ENCODE results near the gene TRABD2A.

TRABD2A gene

GRCh38 chr2:84836215-84836614, 44.7 kb downstream of the TRABD2A start:
- Histone ChIP-seq H3K4me1 (ENCODE audit: control insufficient read depth, insufficient read depth, low read length) (no peaks in the 10 kb centered on the region), H3K9ac (ENCODE audit: low read length) (no peak overlapping the region), H3K27ac (ENCODE audit: low read depth, low read length) (no peak overlapping the region), H3K4me3 (ENCODE audit: low read length) (no peak overlapping the region), H3K27me3 (ENCODE audit: control insufficient read depth, insufficient read depth, low read length) (no peaks in the 10 kb centered on the region), H3K36me3 (ENCODE audit: control insufficient read depth, insufficient read depth, low read length) (no peaks in the 10 kb centered on the region)

GRCh38 chr2:84833481-84834150, 47.3 kb downstream of the TRABD2A start:
- Histone ChIP-seq H3K9ac (ENCODE audit: low read length) (no peak overlapping the region), H3K4me3 (ENCODE audit: low read length) (no peak overlapping the region), H3K27ac (ENCODE audit: low read depth, low read length) (no peak overlapping the region), H3K4me1 (ENCODE audit: control insufficient read depth, insufficient read depth, low read length) (no peaks in the 10 kb centered on the region), H3K27me3 (ENCODE audit: control insufficient read depth, insufficient read depth, low read length) (peaks cover 2% of the 10 kb centered on the region), H3K36me3 (ENCODE audit: control insufficient read depth, insufficient read depth, low read length) (no peaks in the 10 kb centered on the region)

GRCh38 chr2:84832772-84833461, 48.0 kb downstream of the TRABD2A start:
- Histone ChIP-seq H3K4me3 (ENCODE audit: low read length) (no peak overlapping the region), H3K27me3 (ENCODE audit: control insufficient read depth, insufficient read depth, low read length) (peaks cover 2% of the 10 kb centered on the region), H3K4me1 (ENCODE audit: control insufficient read depth, insufficient read depth, low read length) (no peaks in the 10 kb centered on the region), H3K36me3 (ENCODE audit: control insufficient read depth, insufficient read depth, low read length) (no peaks in the 10 kb centered on the region), H3K27ac (ENCODE audit: low read depth, low read length) (no peak overlapping the region), H3K9ac (ENCODE audit: low read length) (no peak overlapping the region)

- Histone ChIP-seq H3K4me3 (ENCODE audit: low read length) (no peak overlapping the region), H3K9ac (ENCODE audit: low read length) (no peak overlapping the region), H3K4me1 (ENCODE audit: control insufficient read depth, insufficient read depth, low read length) (no peaks in the 10 kb centered on the region), H3K36me3 (ENCODE audit: control insufficient read depth, insufficient read depth, low read length) (no peaks in the 10 kb centered on the region), H3K27me3 (ENCODE audit: control insufficient read depth, insufficient read depth, low read length) (peaks cover 2% of the 10 kb centered on the region), H3K27ac (ENCODE audit: low read depth, low read length) (no peak overlapping the region)
Measured at GRCh38 chr2:84830758-84831500, 50.0 kb downstream of the TRABD2A start.

GRCh38 chr2:84830095-84830494, 50.8 kb downstream of the TRABD2A start:
- no peaks in the 10 kb centered on the region for H3K4me1 ChIP-seq (ENCODE audit: control insufficient read depth, insufficient read depth, low read length)
- no peak overlapping the region for H3K4me3 ChIP-seq (ENCODE audit: low read length)
- H3K27me3 ChIP-seq (ENCODE audit: control insufficient read depth, insufficient read depth, low read length): peaks cover 2% of the 10 kb centered on the region
- no peak overlapping the region for H3K27ac ChIP-seq (ENCODE audit: low read depth, low read length)
- no peak overlapping the region for H3K9ac ChIP-seq (ENCODE audit: low read length)
- H3K36me3 ChIP-seq (ENCODE audit: control insufficient read depth, insufficient read depth, low read length): no peaks in the 10 kb centered on the region

GRCh38 chr2:84829693-84830092, 51.2 kb downstream of the TRABD2A start:
- H3K4me1 ChIP-seq (ENCODE audit: control insufficient read depth, insufficient read depth, low read length): no peaks in the 10 kb centered on the region
- no peaks in the 10 kb centered on the region for H3K36me3 ChIP-seq (ENCODE audit: control insufficient read depth, insufficient read depth, low read length)
- peaks cover 2% of the 10 kb centered on the region for H3K27me3 ChIP-seq (ENCODE audit: control insufficient read depth, insufficient read depth, low read length)
- no peak overlapping the region for H3K27ac ChIP-seq (ENCODE audit: low read depth, low read length)
- no peak overlapping the region for H3K9ac ChIP-seq (ENCODE audit: low read length)
- no peak overlapping the region for H3K4me3 ChIP-seq (ENCODE audit: low read length)

GRCh38 chr2:84827978-84828575, 52.8 kb downstream of the TRABD2A start:
- Histone ChIP-seq H3K27ac (ENCODE audit: low read depth, low read length) (no peak overlapping the region), H3K4me3 (ENCODE audit: low read length) (no peak overlapping the region), H3K36me3 (ENCODE audit: control insufficient read depth, insufficient read depth, low read length) (no peaks in the 10 kb centered on the region), H3K4me1 (ENCODE audit: control insufficient read depth, insufficient read depth, low read length) (no peaks in the 10 kb centered on the region), H3K9ac (ENCODE audit: low read length) (no peak overlapping the region), H3K27me3 (ENCODE audit: control insufficient read depth, insufficient read depth, low read length) (peaks cover 2% of the 10 kb centered on the region)

GRCh38 chr2:84823788-84824187, 57.1 kb downstream of the TRABD2A start:
- H3K27ac ChIP-seq (ENCODE audit: low read depth, low read length): no peak overlapping the region
- H3K4me1 ChIP-seq (ENCODE audit: control insufficient read depth, insufficient read depth, low read length): no peaks in the 10 kb centered on the region
- no peak overlapping the region for H3K9ac ChIP-seq (ENCODE audit: low read length)
- no peaks in the 10 kb centered on the region for H3K36me3 ChIP-seq (ENCODE audit: control insufficient read depth, insufficient read depth, low read length)
- no peaks in the 10 kb centered on the region for H3K27me3 ChIP-seq (ENCODE audit: control insufficient read depth, insufficient read depth, low read length)
- no peak overlapping the region for H3K4me3 ChIP-seq (ENCODE audit: low read length)

GRCh38 chr2:84823229-84823628, 57.7 kb downstream of the TRABD2A start:
- no peaks in the 10 kb centered on the region for H3K27me3 ChIP-seq (ENCODE audit: control insufficient read depth, insufficient read depth, low read length)
- no peak overlapping the region for H3K9ac ChIP-seq (ENCODE audit: low read length)
- no peaks in the 10 kb centered on the region for H3K36me3 ChIP-seq (ENCODE audit: control insufficient read depth, insufficient read depth, low read length)
- H3K27ac ChIP-seq (ENCODE audit: low read depth, low read length): no peak overlapping the region
- H3K4me1 ChIP-seq (ENCODE audit: control insufficient read depth, insufficient read depth, low read length): no peaks in the 10 kb centered on the region
- no peak overlapping the region for H3K4me3 ChIP-seq (ENCODE audit: low read length)

GRCh38 chr2:84821806-84822205, 59.1 kb downstream of the TRABD2A start:
- H3K4me3 ChIP-seq (ENCODE audit: low read length): no peak overlapping the region
- no peaks in the 10 kb centered on the region for H3K4me1 ChIP-seq (ENCODE audit: control insufficient read depth, insufficient read depth, low read length)
- H3K27me3 ChIP-seq (ENCODE audit: control insufficient read depth, insufficient read depth, low read length): no peaks in the 10 kb centered on the region
- H3K9ac ChIP-seq (ENCODE audit: low read length): no peak overlapping the region
- no peaks in the 10 kb centered on the region for H3K36me3 ChIP-seq (ENCODE audit: control insufficient read depth, insufficient read depth, low read length)
- H3K27ac ChIP-seq (ENCODE audit: low read depth, low read length): no peak overlapping the region

- Histone ChIP-seq H3K4me3 (ENCODE audit: low read length) (no peak overlapping the region), H3K4me1 (ENCODE audit: control insufficient read depth, insufficient read depth, low read length) (no peaks in the 10 kb centered on the region)
Measured at GRCh38 chr2:84817239-84817655, 63.6 kb downstream of the TRABD2A start.

GRCh38 chr2:84816426-84817026, 64.4 kb downstream of the TRABD2A start:
- H3K4me3 ChIP-seq (ENCODE audit: low read length): no peak overlapping the region
- H3K27ac ChIP-seq (ENCODE audit: low read depth, low read length): no peak overlapping the region

More at GRCh38 chr2:84817239-84817655, 63.6 kb downstream of the TRABD2A start:
- Histone ChIP-seq H3K36me3 (ENCODE audit: control insufficient read depth, insufficient read depth, low read length) (no peaks in the 10 kb centered on the region), H3K9ac (ENCODE audit: low read length) (no peak overlapping the region), H3K27me3 (ENCODE audit: control insufficient read depth, insufficient read depth, low read length) (no peaks in the 10 kb centered on the region), H3K27ac (ENCODE audit: low read depth, low read length) (no peak overlapping the region)

More at GRCh38 chr2:84816426-84817026, 64.4 kb downstream of the TRABD2A start:
- no peaks in the 10 kb centered on the region for H3K36me3 ChIP-seq (ENCODE audit: control insufficient read depth, insufficient read depth, low read length)
- H3K27me3 ChIP-seq (ENCODE audit: control insufficient read depth, insufficient read depth, low read length): no peaks in the 10 kb centered on the region
- H3K4me1 ChIP-seq (ENCODE audit: control insufficient read depth, insufficient read depth, low read length): no peaks in the 10 kb centered on the region
- no peak overlapping the region for H3K9ac ChIP-seq (ENCODE audit: low read length)
